Spleen (tissue), 11 donors: ENCODE data around the gene SKIC8. TPM values are rescaled to one million over a fixed set of nuclear protein-coding genes. Genes with fewer than 3 reads are reported as not detected.
"Not testable (repeated sequence)": the region's sequence is repeated elsewhere in the genome, so short reads cannot be mapped to it uniquely, and the experiment has no call there.

Experiments
- DNase-seq: peaks from one replicate; pipeline ENCODE4 v3.0.0-alpha.2; 2020
- H3K27ac ChIP-seq, 8 donors: fragments of 200-600 bp; sonication (generic) in 7 of 8; 1 replicate in 4 of 8; 2 replicates in 4 of 8; pipeline versions ENCODE4 v1.5.0 to v1.8.0; 2016 to 2021; ENCODE audit warnings: inconsistent platforms in 4 of 8, mild to moderate bottlenecking in 4 of 8, moderate library complexity in 1 of 8
- H3K27me3 ChIP-seq, 7 donors: fragments of 200-600 bp; sonication (generic) in 6 of 7; replicated peaks in 1 of 7; 1 replicate in 4 of 7; 2 replicates in 3 of 7; pipeline versions ENCODE4 v1.5.0 to v1.8.0; 2016 to 2021; ENCODE audit warnings: inconsistent platforms in 3 of 7, mild to moderate bottlenecking in 1 of 7
- H3K36me3 ChIP-seq, 6 donors: fragments of 200-600 bp; sonication (generic) in 5 of 6; 1 replicate in 4 of 6; 2 replicates in 2 of 6; pipeline versions ENCODE4 v1.5.0 to v1.8.0; 2016 to 2021; ENCODE audit warnings: inconsistent platforms in 2 of 6
- H3K4me1 ChIP-seq, 6 donors: fragments of 200-600 bp; sonication (generic) in 5 of 6; 1 replicate in 3 of 6; 2 replicates in 3 of 6; pipeline versions ENCODE4 v1.5.0 to v1.8.0; 2016 to 2021; ENCODE audit warnings: inconsistent platforms in 3 of 6
- H3K4me3 ChIP-seq, 8 donors: fragments of 200-600 bp; sonication (generic) in 7 of 8; 1 replicate in 4 of 8; 2 replicates in 4 of 8; pipeline versions ENCODE4 v1.5.0 to v1.8.0; 2016 to 2021; ENCODE audit warnings: inconsistent platforms in 4 of 8, mild to moderate bottlenecking in 4 of 8, moderate library complexity in 2 of 8
- H3K9me3 ChIP-seq, 8 donors: fragments of 200-600 bp; sonication (generic) in 7 of 8; 1 replicate in 4 of 8; 2 replicates in 4 of 8; pipeline versions ENCODE4 v1.5.0 to v1.8.0; 2016 to 2021; ENCODE audit warnings: inconsistent platforms in 4 of 8
- POLR2A ChIP-seq, 3 donors: fragments of 450-650 bp; IDR thresholded peaks; one replicate each; pipeline ENCODE4 v1.5.1; 2017; ENCODE audit warnings: antibody characterized with exemption in 3 of 3, mild to moderate bottlenecking in 1 of 3
- POLR2AphosphoS5 ChIP-seq, 3 donors: sonication (generic); formaldehyde crosslinking; IDR thresholded peaks; one replicate each; pipeline ENCODE4 v1.5.1; 2017; ENCODE audit warnings: antibody characterized with exemption in 3 of 3
- WGBS, 5 donors: extraction: QIAGEN DNeasy Blood & Tissue Kit in 3 of 5; methylation state at CpG; one replicate each; pipeline versions ENCODE4 v1.1.5 to v1.1.7; 2013 to 2018; 5-methylcytosine and 5-hydroxymethylcytosine counted together
- intact Hi-C: fragments of 100-400 bp; cut with DNase I; formaldehyde crosslinking; loops from one replicate; pipeline ENCODE4 v1.15.0; 2023; ENCODE audit warnings: low total_unique reads
- polyA plus RNA-seq, 3 donors: library from polyadenylated mRNA; stranded (reverse); fragments of 200-250 nt; gene quantifications; one replicate each; pipeline ENCODE4 v1.2.1, GENCODE V29; 2013
- total RNA-seq, 7 donors: library from RNA; depleted of rRNA in 3 of 7; stranded (reverse); fragments of >200 nt in 3 of 7; fragmentation: NEBNext Ultra II Directional in 4 of 7; extraction: Animal tissue kit (Norgen Biotek cat#: 25700) in 4 of 7; gene quantifications; one replicate each; pipeline versions ENCODE4 v1.1.0 to v1.2.1, GENCODE V29; 2016 to 2021
- TF ChIP-seq, protein P1 (sequence below), 11 experiments: fragments of 200-600 bp in 7 of 11; fragments of 450-650 bp in 4 of 11; sonication (generic) in 4 of 11; IDR thresholded peaks in 8 of 11; conservative IDR thresholded peaks in 3 of 11; 1 replicate in 7 of 11; 2 replicates in 4 of 11; pipeline versions ENCODE4 v1.4.0 to v1.8.0; 2016 to 2021; ENCODE audit warnings: antibody characterized with exemption in 11 of 11, inconsistent platforms in 4 of 11, mild to moderate bottlenecking in 1 of 11
- donor health status: healthy with polysubstance abuse.
- donor health status: DM: no; HTN: no; CAD: no; lungs with moderate emphysema.
- donor health status: DM: no; HTN: no; CAD: no.
- donor health status: Bipolar disorder and iron deficiency.
- donor health status: healthy.
- donor health status: DM: no; HTN: no; CAD: no.
- donor health status: DM: yes; HTN: yes; CAD: no.

The SKIC8 gene
- total and polyA plus RNA-seq, 10 donors: 33.3 to 60.6 (median 41.7) TPM

DNA sequence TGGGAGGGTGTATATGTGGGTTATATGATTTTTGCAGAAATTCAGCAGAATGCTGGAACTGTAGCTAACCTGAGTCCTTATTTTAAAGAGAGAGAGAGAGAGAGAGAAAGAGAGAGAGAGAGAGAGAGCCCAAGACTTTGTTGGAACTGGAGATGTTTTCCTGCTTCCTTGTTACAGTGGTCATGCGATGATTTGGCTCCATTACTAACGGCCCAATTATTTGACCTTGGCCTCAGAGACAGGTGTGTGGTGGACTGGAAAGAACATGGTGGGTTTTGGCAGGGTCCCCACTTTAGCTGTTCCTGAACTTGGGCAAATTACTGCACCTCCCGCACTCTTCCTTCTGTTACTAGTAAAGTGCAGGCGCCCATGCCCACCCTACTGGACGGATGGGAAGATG lies 50.3 kb downstream of the SKIC8 start:
- intact Hi-C loops: no loop called here
- H3K4me3 ChIP-seq: no peak overlapping the region
- no peak overlapping the region for H3K27ac ChIP-seq
- H3K9me3 ChIP-seq: no peaks in the 10 kb centered on the region
- WGBS, 5 donors: 83 to 90% (median 88%) methylated on average over 4 to 5 of the region's 5 CpGs
- no peaks in the 10 kb centered on the region for H3K36me3 ChIP-seq
- DNase-seq: no peak
- H3K4me1 ChIP-seq: no peaks in the 10 kb centered on the region
- TF ChIP-seq, protein P1, sequence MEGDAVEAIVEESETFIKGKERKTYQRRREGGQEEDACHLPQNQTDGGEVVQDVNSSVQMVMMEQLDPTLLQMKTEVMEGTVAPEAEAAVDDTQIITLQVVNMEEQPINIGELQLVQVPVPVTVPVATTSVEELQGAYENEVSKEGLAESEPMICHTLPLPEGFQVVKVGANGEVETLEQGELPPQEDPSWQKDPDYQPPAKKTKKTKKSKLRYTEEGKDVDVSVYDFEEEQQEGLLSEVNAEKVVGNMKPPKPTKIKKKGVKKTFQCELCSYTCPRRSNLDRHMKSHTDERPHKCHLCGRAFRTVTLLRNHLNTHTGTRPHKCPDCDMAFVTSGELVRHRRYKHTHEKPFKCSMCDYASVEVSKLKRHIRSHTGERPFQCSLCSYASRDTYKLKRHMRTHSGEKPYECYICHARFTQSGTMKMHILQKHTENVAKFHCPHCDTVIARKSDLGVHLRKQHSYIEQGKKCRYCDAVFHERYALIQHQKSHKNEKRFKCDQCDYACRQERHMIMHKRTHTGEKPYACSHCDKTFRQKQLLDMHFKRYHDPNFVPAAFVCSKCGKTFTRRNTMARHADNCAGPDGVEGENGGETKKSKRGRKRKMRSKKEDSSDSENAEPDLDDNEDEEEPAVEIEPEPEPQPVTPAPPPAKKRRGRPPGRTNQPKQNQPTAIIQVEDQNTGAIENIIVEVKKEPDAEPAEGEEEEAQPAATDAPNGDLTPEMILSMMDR (IDR thresholded peaks at IDR 0.05 in 8 of 11, conservative IDR thresholded peaks at IDR 0.05 in 3 of 11): no peak
- TF ChIP-seq POLR2AphosphoS5 (IDR thresholded peaks at IDR 0.05): no peak
- no peak for TF ChIP-seq POLR2A (IDR thresholded peaks at IDR 0.05)
- H3K27me3 ChIP-seq: no peaks in the 10 kb centered on the region

GRCh38 chr15:78247911-78248310 lies 51.5 kb downstream of the SKIC8 start:
- H3K27me3 ChIP-seq: no peaks in the 10 kb centered on the region
- H3K36me3 ChIP-seq: no peaks in the 10 kb centered on the region
- no peak for DNase-seq
- 55 to 94% (median 73%) methylated on average over 1 of the region's 1 CpG for WGBS, 5 donors
- no peak overlapping the region for H3K27ac ChIP-seq
- TF ChIP-seq POLR2AphosphoS5 (IDR thresholded peaks at IDR 0.05): no peak
- TF ChIP-seq POLR2A (IDR thresholded peaks at IDR 0.05): no peak
- TF ChIP-seq, protein P1 (IDR thresholded peaks at IDR 0.05 in 8 of 11, conservative IDR thresholded peaks at IDR 0.05 in 3 of 11): no peak
- peaks cover 0 to 8% (median 0%) of the 10 kb centered on the region in 6 donors for H3K4me1 ChIP-seq
- intact Hi-C loops: no loop called here
- H3K4me3 ChIP-seq: no peak overlapping the region
- H3K9me3 ChIP-seq: no peaks in the 10 kb centered on the region

DNA sequence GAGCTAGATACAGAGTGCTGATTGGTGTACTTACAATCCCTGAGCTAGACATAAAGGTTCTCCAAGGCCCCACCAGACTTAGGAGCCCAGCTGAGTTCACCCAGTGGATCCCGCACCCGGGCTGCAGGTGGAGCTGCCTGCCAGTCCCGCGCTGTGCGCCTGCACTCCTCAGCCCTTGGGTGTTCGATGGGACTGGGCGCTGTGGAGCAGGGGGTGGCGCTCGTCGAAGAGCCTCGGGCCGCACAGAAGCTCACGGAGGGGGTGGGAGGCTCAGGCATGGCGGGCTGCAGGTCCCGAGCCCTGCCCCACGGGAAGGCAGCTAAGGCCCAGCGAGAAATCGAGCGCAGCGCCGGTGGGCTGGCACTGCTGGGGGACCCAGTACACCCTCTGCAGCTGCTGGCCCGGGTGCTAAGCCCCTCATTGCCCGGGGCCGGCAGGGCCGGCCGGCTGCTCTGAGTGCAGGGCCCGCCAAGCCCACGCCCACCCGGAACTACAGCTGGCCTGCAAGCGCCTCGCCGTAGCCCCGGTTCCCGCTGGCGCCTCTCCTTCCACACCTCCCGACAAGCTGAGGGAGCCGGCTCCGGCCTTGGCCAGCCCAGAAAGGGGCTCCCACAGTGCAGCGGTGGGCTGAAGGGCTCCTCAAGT lies 53.3 kb downstream of the SKIC8 start:
- intact Hi-C loops, H3K4me1 ChIP-seq, H3K36me3 ChIP-seq, H3K27ac ChIP-seq, H3K9me3 ChIP-seq, DNase-seq, H3K4me3 ChIP-seq: not testable (repeated sequence)
- WGBS, 5 donors: 93 to 97% (median 95%) methylated on average over 18 to 39 of the region's 39 CpGs
- H3K27me3 ChIP-seq: peaks cover 0 to 11% (median 0%) of the 10 kb centered on the region in 7 donors

DNA sequence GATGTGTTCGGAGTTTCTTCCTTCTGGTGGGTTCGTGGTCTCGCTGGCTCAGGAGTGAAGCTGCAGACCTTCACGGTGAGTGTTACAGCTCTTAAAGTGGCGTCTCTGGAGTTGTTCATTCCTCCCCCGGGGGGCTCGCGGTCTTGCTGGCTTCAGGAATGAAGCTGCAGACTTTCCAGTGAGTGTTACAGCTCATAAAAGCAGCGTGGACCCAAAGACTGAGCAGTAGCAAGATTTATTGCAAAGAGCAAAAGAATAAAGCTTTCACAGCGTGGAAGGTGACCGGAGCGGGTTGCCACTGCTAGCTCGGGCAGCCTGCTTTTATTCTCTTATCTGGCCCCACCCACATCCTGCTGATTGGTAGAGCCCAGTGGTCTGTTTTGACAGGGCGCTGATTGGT lies 54.0 kb downstream of the SKIC8 start:
- H3K4me3 ChIP-seq, DNase-seq, H3K27ac ChIP-seq, intact Hi-C loops, H3K9me3 ChIP-seq, H3K36me3 ChIP-seq: not testable (repeated sequence)
- peaks cover 0 to 13% (median 0%) of the 10 kb centered on the region in 7 donors for H3K27me3 ChIP-seq
- WGBS, 5 donors: 79 to 85% (median 83%) methylated on average over 13 to 14 of the region's 14 CpGs
- peaks cover 0 to 15% (median 2%) of the 10 kb centered on the region in 6 donors for H3K4me1 ChIP-seq

GRCh38 chr15:78244893-78245292 lies 54.5 kb downstream of the SKIC8 start:
- H3K4me1 ChIP-seq: peaks cover 0 to 15% (median 2%) of the 10 kb centered on the region in 6 donors
- WGBS, 5 donors: 48 to 76% (median 60%) methylated on average over 6 to 7 of the region's 7 CpGs
- no peak for DNase-seq
- no peak overlapping the region for H3K27ac ChIP-seq
- intact Hi-C loops: loop anchor here (5.0 kb wide), 1 partner anchor 283 kb away; no protein-coding TSS in a partner anchor
- H3K36me3 ChIP-seq: no peaks in the 10 kb centered on the region
- TF ChIP-seq POLR2AphosphoS5 (IDR thresholded peaks at IDR 0.05) (no peak), POLR2A (IDR thresholded peaks at IDR 0.05) (no peak)
- TF ChIP-seq, protein P1 (IDR thresholded peaks at IDR 0.05 in 8 of 11, conservative IDR thresholded peaks at IDR 0.05 in 3 of 11): no peak
- H3K4me3 ChIP-seq: no peak overlapping the region
- peaks cover 0 to 13% (median 0%) of the 10 kb centered on the region in 7 donors for H3K27me3 ChIP-seq
- no peaks in the 10 kb centered on the region for H3K9me3 ChIP-seq
